ENCODE results near the gene LCE3A. TPM values are rescaled to one million over a fixed set of nuclear protein-coding genes. Genes with fewer than 3 reads are reported as not detected.

LCE3A gene
- total and polyA plus RNA-seq, 7 donors = not detected

GRCh38 chr1:152621993-152622392 lies 910 bp downstream of the LCE3A start:
- H3K27ac ChIP-seq = no peak overlapping the region
- intact Hi-C loops (cut with DNase I) = loop anchor here (5.0 kb wide), 1 partner anchor 40 kb away; the partner anchor contains the start of gene LCE3D
- peaks cover 0 to 15% (median 9%) of the 10 kb centered on the region in 4 donors for H3K9me3 ChIP-seq
- no peaks in the 10 kb centered on the region for H3K36me3 ChIP-seq
- peaks cover 0 to 6% (median 0%) of the 10 kb centered on the region in 3 donors for H3K27me3 ChIP-seq
- 54 to 77% methylated on average over 3 of the region's 3 CpGs for WGBS, 2 donors
- no peak for TF ChIP-seq EP300 (IDR thresholded peaks at IDR 0.05)
- no peak for TF ChIP-seq POLR2A (IDR thresholded peaks at IDR 0.05)
- TF ChIP-seq CTCF (IDR thresholded peaks at IDR 0.05) = no peak
- TF ChIP-seq POLR2AphosphoS5 (IDR thresholded peaks at IDR 0.05) = no peak
- no peak for DNase-seq
- no peaks in the 10 kb centered on the region for H3K4me1 ChIP-seq
- H3K4me3 ChIP-seq = no peak overlapping the region

- Histone ChIP-seq H3K4me3 (no peak within 1 kb of the TSS), H3K36me3 (no peaks in the 10 kb centered on the region), H3K27ac (no peak within 1 kb of the TSS), H3K9me3 (peaks cover 0 to 5% (median 4%) of the 10 kb centered on the region in 4 donors), H3K27me3 (no peaks in the 10 kb centered on the region), H3K4me1 (no peaks in the 10 kb centered on the region)
- WGBS, 2 donors = 85 to 89% methylated on average over 1 of the region's 1 CpG
- DNase-seq = no peak
- intact Hi-C loops (cut with DNase I) = no loop called here
- no peak for TF ChIP-seq EP300 (IDR thresholded peaks at IDR 0.05)
- TF ChIP-seq POLR2A (IDR thresholded peaks at IDR 0.05) = no peak
- TF ChIP-seq CTCF (IDR thresholded peaks at IDR 0.05) = no peak
- no peak for TF ChIP-seq POLR2AphosphoS5 (IDR thresholded peaks at IDR 0.05)
Observed at GRCh38 chr1:152613511-152613910, 9.4 kb downstream of the LCE3A start, which contains the start of gene LCE3B. TSS of gene LCE3B (plus strand) at chr1:152613811. CDS start at chr1:152613811, 0 bp downstream.

GRCh38 chr1:152599934-152600333 lies 23.0 kb downstream of the LCE3A start, which contains the start of gene LCE3C:
TSS of gene LCE3C (plus strand) at chr1:152600234. CDS start at chr1:152600732, 498 bp downstream.
- DNase-seq = no peak
- H3K36me3 ChIP-seq = no peaks in the 10 kb centered on the region
- H3K9me3 ChIP-seq = no peaks in the 10 kb centered on the region
- WGBS, 2 donors = 69 to 73% methylated on average over 4 of the region's 4 CpGs
- no peaks in the 10 kb centered on the region for H3K4me1 ChIP-seq
- no peak within 1 kb of the TSS for H3K4me3 ChIP-seq
- intact Hi-C loops (cut with DNase I) = no loop called here
- no peak for TF ChIP-seq POLR2A (IDR thresholded peaks at IDR 0.05)
- no peak for TF ChIP-seq EP300 (IDR thresholded peaks at IDR 0.05)
- no peak for TF ChIP-seq CTCF (IDR thresholded peaks at IDR 0.05)
- TF ChIP-seq POLR2AphosphoS5 (IDR thresholded peaks at IDR 0.05) = no peak
- no peak within 1 kb of the TSS for H3K27ac ChIP-seq
- H3K27me3 ChIP-seq = no peaks in the 10 kb centered on the region

GRCh38 chr1:152596986-152597385 lies 25.9 kb downstream of the LCE3A start:
- no peak overlapping the region for H3K4me3 ChIP-seq
- 86 to 91% methylated on average over 2 of the region's 2 CpGs for WGBS, 2 donors
- intact Hi-C loops (cut with DNase I) = no loop called here
- no peak for DNase-seq
- no peaks in the 10 kb centered on the region for H3K4me1 ChIP-seq
- TF ChIP-seq POLR2AphosphoS5 (IDR thresholded peaks at IDR 0.05) (no peak), POLR2A (IDR thresholded peaks at IDR 0.05) (no peak), CTCF (IDR thresholded peaks at IDR 0.05) (no peak), EP300 (IDR thresholded peaks at IDR 0.05) (no peak)
- H3K27ac ChIP-seq = no peak overlapping the region
- H3K9me3 ChIP-seq = no peaks in the 10 kb centered on the region
- no peaks in the 10 kb centered on the region for H3K27me3 ChIP-seq
- no peaks in the 10 kb centered on the region for H3K36me3 ChIP-seq

DNA sequence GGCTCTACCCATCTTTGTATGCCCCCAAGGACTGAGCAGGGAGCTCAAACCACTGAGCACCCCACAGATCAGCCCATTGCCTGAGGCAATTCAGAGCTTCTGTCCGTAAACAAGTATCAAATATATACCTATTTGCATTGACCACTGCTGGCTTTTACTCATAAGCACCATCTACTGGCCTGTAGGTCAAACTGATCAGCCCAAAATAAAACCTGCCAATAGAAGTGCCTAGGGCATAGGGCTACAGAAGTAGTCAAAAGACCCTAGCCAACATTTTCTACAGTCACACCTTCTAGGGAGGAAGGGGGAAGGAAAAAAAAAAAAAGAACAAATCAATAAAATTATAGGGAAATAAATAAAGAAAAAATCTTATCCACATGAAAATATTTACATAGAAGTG lies 37.3 kb downstream of the LCE3A start:
- no peak for DNase-seq
- Histone ChIP-seq H3K9me3 (peaks cover 0 to 3% (median 0%) of the 10 kb centered on the region in 4 donors), H3K4me1 (no peaks in the 10 kb centered on the region), H3K27ac (no peak overlapping the region), H3K4me3 (no peak overlapping the region), H3K36me3 (no peaks in the 10 kb centered on the region), H3K27me3 (no peaks in the 10 kb centered on the region)
- TF ChIP-seq POLR2AphosphoS5 (IDR thresholded peaks at IDR 0.05) (no peak), EP300 (IDR thresholded peaks at IDR 0.05) (no peak), POLR2A (IDR thresholded peaks at IDR 0.05) (no peak), CTCF (IDR thresholded peaks at IDR 0.05) (no peak)
- 34 to 59% methylated on average over 1 of the region's 1 CpG for WGBS, 2 donors
- intact Hi-C loops (cut with DNase I) = no loop called here

Data from sigmoid colon (tissue), 7 donors.